Measurements from ENCODE around the gene ALG1. TPM values are rescaled to one million over a fixed set of nuclear protein-coding genes. Genes with fewer than 3 reads are reported as not detected.

The ALG1 gene, protein sequence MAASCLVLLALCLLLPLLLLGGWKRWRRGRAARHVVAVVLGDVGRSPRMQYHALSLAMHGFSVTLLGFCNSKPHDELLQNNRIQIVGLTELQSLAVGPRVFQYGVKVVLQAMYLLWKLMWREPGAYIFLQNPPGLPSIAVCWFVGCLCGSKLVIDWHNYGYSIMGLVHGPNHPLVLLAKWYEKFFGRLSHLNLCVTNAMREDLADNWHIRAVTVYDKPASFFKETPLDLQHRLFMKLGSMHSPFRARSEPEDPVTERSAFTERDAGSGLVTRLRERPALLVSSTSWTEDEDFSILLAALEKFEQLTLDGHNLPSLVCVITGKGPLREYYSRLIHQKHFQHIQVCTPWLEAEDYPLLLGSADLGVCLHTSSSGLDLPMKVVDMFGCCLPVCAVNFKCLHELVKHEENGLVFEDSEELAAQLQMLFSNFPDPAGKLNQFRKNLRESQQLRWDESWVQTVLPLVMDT
- total RNA-seq, result 34.1 and 34.5 TPM in 2 replicates

GRCh38 chr16:5071681-5072333, at the start of gene ALG1:
ALG1 (plus strand) TSS chr16:5071843; CDS start chr16:5071850, 7 bp downstream.
- intact Hi-C loops (cut with micrococcal nuclease), result loop anchor here (1.0 to 5.0 kb wide), 7 partner anchors 25 to 340 kb away; partner anchors contain the start of genes ANKS3, DNAAF8, EEF2KMT and GLYR1

DNA sequence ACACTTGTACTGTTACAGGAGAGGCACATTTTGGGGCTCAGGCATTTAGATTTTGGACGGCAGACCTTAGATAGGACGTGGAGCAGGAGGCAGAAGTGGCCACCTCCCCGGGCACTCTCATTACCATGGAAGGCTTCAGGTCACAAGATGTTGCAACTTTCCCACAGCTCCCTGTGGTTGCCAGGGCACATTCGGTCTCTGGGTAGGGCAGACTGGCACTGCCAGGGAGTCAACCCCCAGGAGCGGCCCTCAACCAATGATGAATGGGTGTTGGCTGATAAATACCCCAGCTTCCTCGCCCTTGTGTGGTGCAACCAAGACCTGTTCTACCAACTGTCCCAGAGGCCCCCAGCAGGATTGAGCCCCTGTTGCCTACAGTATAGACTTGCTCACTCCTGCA, 49.1 kb upstream of the ALG1 start:
- intact Hi-C loops (cut with micrococcal nuclease), result no loop called here

DNA sequence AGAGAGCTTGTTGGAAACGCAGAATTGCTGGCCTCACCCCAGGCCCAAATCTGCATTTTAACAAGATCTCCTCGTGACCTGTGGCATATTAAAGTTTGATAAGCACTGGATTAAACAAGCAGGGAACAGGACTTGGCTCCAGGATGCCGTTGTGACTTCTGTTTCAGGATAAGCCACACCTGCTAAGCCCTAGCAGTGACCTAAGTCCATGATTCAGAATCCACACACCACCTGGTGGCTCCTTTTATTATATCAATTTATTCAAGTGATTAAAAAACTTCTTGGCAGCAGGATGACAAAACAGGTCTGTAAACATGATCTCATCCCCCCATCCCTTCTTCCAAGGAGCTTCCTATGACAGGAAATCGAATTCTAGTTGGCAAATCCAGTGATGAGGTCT, 47.0 kb upstream of the ALG1 start:
- intact Hi-C loops (cut with micrococcal nuclease), result no loop called here

DNA sequence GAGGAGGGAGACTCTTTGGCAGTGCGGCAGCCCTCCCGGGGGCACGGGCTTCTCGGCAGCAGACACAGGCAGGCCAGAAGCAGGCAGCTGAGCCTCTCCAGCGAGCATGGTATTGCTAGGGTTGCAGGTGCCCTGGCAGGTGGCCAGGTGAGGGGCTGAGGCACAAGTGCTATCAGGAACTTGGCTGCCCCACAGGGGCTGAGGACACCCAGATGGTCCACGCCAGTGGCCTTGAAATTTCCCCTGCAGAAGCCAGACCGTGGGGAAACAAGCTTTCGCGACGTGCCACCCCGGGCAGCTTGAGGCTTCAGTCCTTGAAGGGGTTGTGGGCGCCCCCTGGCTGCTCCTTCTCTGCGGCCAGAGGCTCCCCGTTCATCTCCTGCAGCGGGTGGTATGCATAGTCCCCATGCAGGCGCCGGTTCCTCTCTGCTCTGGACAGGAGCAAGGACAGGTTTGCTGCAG, 46.4 kb upstream of the ALG1 start:
- intact Hi-C loops (cut with micrococcal nuclease), result no loop called here

- intact Hi-C loops (cut with micrococcal nuclease), result no loop called here
Measured at GRCh38 chr16:5026664-5027063, 45.0 kb upstream of the ALG1 start.

DNA sequence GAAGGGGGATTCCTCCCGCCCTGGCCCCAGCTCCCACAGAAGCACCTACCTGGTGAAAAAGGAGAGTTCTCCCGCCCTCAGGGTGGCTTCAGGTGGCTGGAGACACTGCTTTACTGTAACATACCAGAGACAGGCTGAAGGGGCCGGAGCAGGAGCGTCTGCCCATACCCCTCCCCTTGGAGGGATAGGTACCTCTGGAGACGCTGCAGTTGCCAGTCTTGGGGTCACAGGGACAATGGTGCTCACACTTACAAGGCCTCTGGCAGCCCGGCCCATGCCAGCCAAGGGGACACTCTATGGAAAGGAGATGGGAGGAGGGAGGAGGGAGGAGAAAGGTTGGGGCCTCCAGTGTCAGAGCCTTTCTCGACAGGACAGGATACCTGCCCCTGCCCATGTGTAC, 44.6 kb upstream of the ALG1 start:
- intact Hi-C loops (cut with micrococcal nuclease), result no loop called here

DNA sequence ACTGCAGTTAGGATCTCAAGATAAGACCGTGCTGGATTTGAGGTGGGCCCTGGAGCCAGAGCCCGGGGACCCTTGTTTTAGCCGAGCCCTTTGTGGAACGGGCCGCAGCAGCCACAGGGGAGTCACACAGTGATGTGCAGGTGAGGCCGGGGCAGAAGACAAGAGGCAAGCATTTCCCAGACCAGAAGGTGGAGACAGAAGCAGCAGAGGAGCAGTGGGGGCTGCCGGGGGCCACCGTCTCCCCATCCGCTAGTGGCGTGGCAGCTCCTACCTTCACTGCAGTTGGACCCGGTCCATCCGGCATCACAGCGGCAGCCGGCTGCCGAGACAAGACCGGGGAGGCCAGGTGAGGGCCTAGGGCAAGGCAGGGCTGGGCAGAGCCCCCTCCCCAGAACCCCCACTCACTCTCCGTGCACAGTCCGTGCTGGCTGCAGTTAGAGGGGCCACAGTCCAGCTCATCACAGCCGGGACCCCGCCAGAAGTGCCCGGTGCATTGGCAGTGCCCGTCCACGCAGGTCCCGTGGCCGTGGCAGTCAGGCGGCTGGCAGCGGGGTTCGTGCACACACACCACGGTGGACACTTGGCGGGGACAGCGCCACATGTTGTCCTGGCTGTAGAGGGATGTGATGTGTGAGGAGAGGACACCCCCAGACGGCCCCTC, 43.9 kb upstream of the ALG1 start:
- intact Hi-C loops (cut with micrococcal nuclease), result no loop called here

- intact Hi-C loops (cut with micrococcal nuclease), result no loop called here
Measured at GRCh38 chr16:5028950-5029475, 42.6 kb upstream of the ALG1 start.

GRCh38 chr16:5030251-5030870, 41.3 kb upstream of the ALG1 start:
- intact Hi-C loops (cut with micrococcal nuclease), result loop anchor here (5.0 kb wide), 1 partner anchor 183 kb away; the partner anchor contains the start of genes GLYR1 and UBN1

DNA sequence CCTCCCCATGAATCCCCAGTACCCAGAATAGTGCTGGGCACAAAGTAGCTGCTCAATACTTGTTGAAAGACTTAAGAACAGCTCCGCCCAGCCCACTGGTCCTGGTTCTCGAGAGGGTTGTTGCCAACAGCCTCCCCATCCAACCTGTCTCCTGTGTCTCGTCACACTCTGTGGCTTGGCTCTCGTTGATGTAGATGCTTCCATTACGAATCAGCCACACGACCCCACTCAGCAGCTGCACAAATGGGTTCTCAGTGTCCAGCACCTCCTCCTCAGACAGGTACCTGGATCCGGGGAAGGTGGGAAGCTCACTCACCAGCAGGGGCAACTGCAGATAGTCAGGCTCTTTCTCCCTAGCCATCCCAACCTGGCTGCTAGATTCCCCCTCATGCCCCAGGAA, 40.0 kb upstream of the ALG1 start:
- intact Hi-C loops (cut with micrococcal nuclease), result loop anchor here (5.0 kb wide), 1 partner anchor 184 kb away; the partner anchor contains the start of genes GLYR1 and UBN1

DNA sequence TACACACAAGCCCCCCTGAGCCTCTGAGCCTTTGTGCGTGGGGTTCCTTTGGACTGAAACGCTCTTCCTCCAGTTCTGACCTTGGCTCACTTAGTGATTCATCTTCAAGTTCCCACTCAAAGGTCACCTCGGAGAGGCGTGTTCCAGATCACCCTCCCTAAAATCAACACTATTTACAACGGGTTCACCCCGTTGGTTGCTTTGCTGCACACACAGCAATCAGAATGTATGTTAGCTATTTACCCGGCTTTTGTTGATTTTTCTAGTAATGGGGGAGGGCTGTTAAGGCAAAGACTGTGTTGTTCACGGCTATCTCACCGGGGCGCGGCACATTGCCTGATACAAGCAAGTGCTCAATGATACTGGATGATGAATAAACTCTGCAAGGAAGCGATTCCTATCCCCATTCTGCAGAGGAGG, 38.9 kb upstream of the ALG1 start:
- intact Hi-C loops (cut with micrococcal nuclease), result loop anchor here (1.0 to 5.0 kb wide), 7 partner anchors 40 to 266 kb away; partner anchors contain the start of genes GLYR1, SEC14L5 and UBN1

GRCh38 chr16:5033256-5034166, 38.1 kb upstream of the ALG1 start, which contains the start of gene NAGPA:
NAGPA (minus strand) TSS chr16:5033935; CDS start chr16:5033914, 21 bp downstream.
- intact Hi-C loops (cut with micrococcal nuclease), result loop anchor here (1.0 to 5.0 kb wide), 7 partner anchors 39 to 267 kb away; partner anchors contain the start of genes GLYR1, SEC14L5 and UBN1

GRCh38 chr16:5034167-5034523, 37.5 kb upstream of the ALG1 start:
- intact Hi-C loops (cut with micrococcal nuclease), result loop anchor here (5.0 kb wide), 1 partner anchor 187 kb away; the partner anchor contains the start of genes GLYR1 and UBN1

DNA sequence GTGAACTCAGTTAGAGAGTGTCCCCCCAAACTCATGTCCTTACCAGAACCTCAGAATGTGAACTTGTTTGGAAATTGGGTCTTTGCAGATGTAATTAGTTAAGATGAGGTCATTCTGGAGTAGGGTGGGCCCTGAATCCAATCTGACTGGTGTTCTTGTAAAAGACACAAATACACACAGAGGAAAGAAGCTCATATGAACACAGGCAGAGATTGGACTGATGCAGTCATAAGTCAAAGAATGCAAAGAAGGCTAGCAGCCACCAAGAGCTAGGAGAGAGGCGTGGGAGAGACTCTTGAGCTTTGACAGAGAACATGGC, 35.8 kb upstream of the ALG1 start:
- intact Hi-C loops (cut with micrococcal nuclease), result loop anchor here (5.0 kb wide), 1 partner anchor 914 kb away; no protein-coding TSS in a partner anchor

- intact Hi-C loops (cut with micrococcal nuclease), result loop anchor here (5.0 kb wide), 1 partner anchor 914 kb away; no protein-coding TSS in a partner anchor
Measured at GRCh38 chr16:5036228-5037156, 35.2 kb upstream of the ALG1 start.

GRCh38 chr16:5040451-5040850, 31.2 kb upstream of the ALG1 start:
- intact Hi-C loops (cut with micrococcal nuclease), result no loop called here

- intact Hi-C loops (cut with micrococcal nuclease), result no loop called here
Measured at GRCh38 chr16:5041600-5042133, 30.0 kb upstream of the ALG1 start.

DNA sequence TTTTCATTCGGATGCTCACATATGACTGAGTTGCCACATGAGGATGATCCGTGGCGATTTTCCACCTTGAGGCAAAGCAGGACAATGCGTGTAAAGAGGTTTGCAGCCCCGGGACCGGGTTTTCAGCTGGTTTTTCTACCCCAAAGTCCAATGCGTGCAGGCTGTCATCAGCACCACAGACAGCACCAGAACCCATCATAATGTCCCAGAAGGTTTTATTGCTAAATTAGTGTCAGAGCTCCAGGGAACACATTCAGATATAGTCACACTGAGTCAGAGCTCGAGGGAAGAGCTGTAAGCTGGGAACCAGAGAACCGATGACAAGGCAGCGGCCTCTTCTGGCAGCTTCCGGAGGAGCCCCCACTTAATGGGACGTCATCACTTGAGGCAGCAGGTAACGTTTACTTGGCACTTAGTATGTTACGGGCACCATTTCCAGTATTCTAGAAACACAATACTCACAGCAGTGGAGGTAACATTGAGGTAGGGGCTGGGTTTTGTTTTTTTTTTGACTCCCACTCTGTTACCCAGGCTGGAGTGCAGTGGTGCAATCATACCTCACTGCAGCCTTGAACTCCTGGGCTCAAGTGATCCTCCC, 29.0 kb upstream of the ALG1 start:
- intact Hi-C loops (cut with micrococcal nuclease), result no loop called here
